ENCODE results near the gene RAB17. TPM values are rescaled to one million over a fixed set of nuclear protein-coding genes. Genes with fewer than 3 reads are reported as not detected.

Gene RAB17
- total and polyA plus RNA-seq, 10 donors, result 0.24 to 2.2 (median 0.67) TPM; not detected in 3

GRCh38 chr2:237594514-237594871 lies 4.0 kb upstream of the RAB17 start:
- DNase-seq, result peak; percentile 41
- Histone ChIP-seq H3K27ac (no peak overlapping the region), H3K27me3 (replicated peaks in 1 of 7) (no peaks in the 10 kb centered on the region), H3K4me1 (peaks cover 0 to 18% (median 12%) of the 10 kb centered on the region in 6 donors), H3K4me3 (no peak overlapping the region), H3K36me3 (no peaks in the 10 kb centered on the region), H3K9me3 (no peaks in the 10 kb centered on the region)
- 69 to 91% (median 76%) methylated on average over 5 of the region's 5 CpGs for WGBS, 5 donors
- intact Hi-C loops (cut with DNase I; ENCODE audit: low total_unique reads), result no loop called here
- no peak for TF ChIP-seq CTCF (IDR thresholded peaks at IDR 0.05 in 8 of 11, conservative IDR thresholded peaks at IDR 0.05 in 3 of 11)
- TF ChIP-seq POLR2A (IDR thresholded peaks at IDR 0.05), result no peak
- no peak for TF ChIP-seq POLR2AphosphoS5 (IDR thresholded peaks at IDR 0.05)

- TF ChIP-seq POLR2A (IDR thresholded peaks at IDR 0.05) (no peak), CTCF (IDR thresholded peaks at IDR 0.05 in 8 of 11, conservative IDR thresholded peaks at IDR 0.05 in 3 of 11) (no peak), POLR2AphosphoS5 (IDR thresholded peaks at IDR 0.05) (no peak)
- no peaks in the 10 kb centered on the region for H3K27me3 ChIP-seq (replicated peaks in 1 of 7)
- WGBS, 5 donors, result 79 to 87% (median 84%) methylated on average over 11 to 17 of the region's 17 CpGs
- no peak for DNase-seq
- intact Hi-C loops (cut with DNase I; ENCODE audit: low total_unique reads), result no loop called here
- no peak overlapping the region for H3K4me3 ChIP-seq
- no peak overlapping the region for H3K27ac ChIP-seq
- H3K36me3 ChIP-seq, result no peaks in the 10 kb centered on the region
- no peaks in the 10 kb centered on the region for H3K9me3 ChIP-seq
- peaks cover 0 to 18% (median 12%) of the 10 kb centered on the region in 6 donors for H3K4me1 ChIP-seq
Observed at GRCh38 chr2:237593596-237594320, 3.2 kb upstream of the RAB17 start.

- H3K27me3 ChIP-seq (replicated peaks in 1 of 7), result no peaks in the 10 kb centered on the region
- DNase-seq, result no peak
- intact Hi-C loops (cut with DNase I; ENCODE audit: low total_unique reads), result no loop called here
- 69 to 92% (median 90%) methylated on average over 2 to 10 of the region's 10 CpGs for WGBS, 5 donors
- TF ChIP-seq POLR2A (IDR thresholded peaks at IDR 0.05) (no peak), CTCF (IDR thresholded peaks at IDR 0.05 in 8 of 11, conservative IDR thresholded peaks at IDR 0.05 in 3 of 11) (no peak), POLR2AphosphoS5 (IDR thresholded peaks at IDR 0.05) (no peak)
- H3K4me3 ChIP-seq, result no peak overlapping the region
- H3K9me3 ChIP-seq, result no peaks in the 10 kb centered on the region
- no peak overlapping the region for H3K27ac ChIP-seq
- peaks cover 0 to 18% (median 12%) of the 10 kb centered on the region in 6 donors for H3K4me1 ChIP-seq
- no peaks in the 10 kb centered on the region for H3K36me3 ChIP-seq
Observed at GRCh38 chr2:237593036-237593435, 2.5 kb upstream of the RAB17 start.

GRCh38 chr2:237592425-237592980 lies 2.0 kb upstream of the RAB17 start:
- intact Hi-C loops (cut with DNase I; ENCODE audit: low total_unique reads), result no loop called here
- Histone ChIP-seq H3K4me1 (peaks cover 0 to 18% (median 12%) of the 10 kb centered on the region in 6 donors), H3K36me3 (no peaks in the 10 kb centered on the region), H3K9me3 (no peaks in the 10 kb centered on the region), H3K27ac (no peak overlapping the region), H3K27me3 (replicated peaks in 1 of 7) (no peaks in the 10 kb centered on the region), H3K4me3 (no peak overlapping the region)
- no peak for DNase-seq
- TF ChIP-seq CTCF (IDR thresholded peaks at IDR 0.05 in 8 of 11, conservative IDR thresholded peaks at IDR 0.05 in 3 of 11) (no peak), POLR2AphosphoS5 (IDR thresholded peaks at IDR 0.05) (no peak), POLR2A (IDR thresholded peaks at IDR 0.05) (no peak)
- 86 to 97% (median 91%) methylated on average over 17 to 18 of the region's 18 CpGs for WGBS, 5 donors

All from spleen (tissue), 11 donors.